Measurements from ENCODE around the gene FSIP1.

Gene FSIP1

DNA sequence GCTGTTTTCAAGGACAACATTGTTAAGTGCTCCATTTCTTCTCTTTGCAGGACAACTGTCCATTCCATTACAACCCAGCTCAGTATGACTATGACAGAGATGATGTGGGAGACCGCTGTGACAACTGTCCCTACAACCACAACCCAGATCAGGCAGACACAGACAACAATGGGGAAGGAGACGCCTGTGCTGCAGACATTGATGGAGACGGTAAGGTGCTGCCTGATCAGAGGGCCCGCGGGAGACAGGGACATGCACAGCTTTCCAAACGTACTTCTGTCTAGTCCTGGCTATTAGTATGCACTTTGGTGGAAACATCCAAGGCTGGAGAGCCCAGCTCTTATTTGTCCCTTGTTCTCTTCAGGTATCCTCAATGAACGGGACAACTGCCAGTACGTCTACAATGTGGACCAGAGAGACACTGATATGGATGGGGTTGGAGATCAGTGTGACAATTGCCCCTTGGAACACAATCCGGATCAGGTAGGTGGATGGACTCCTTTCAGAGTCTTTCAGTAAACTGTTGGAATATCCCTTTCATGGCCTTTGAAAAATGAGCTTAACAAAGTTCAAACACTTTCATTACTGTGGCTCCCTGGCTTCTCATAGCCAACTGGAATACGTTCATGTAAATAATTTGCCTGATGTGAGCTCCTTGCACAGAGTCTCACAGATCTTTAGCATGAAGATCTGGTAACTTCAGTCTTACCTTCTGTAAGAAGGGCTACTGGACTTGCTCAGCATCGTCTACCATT, 191.3 kb downstream of the FSIP1 start:
- TF ChIP-seq, protein P1, sequence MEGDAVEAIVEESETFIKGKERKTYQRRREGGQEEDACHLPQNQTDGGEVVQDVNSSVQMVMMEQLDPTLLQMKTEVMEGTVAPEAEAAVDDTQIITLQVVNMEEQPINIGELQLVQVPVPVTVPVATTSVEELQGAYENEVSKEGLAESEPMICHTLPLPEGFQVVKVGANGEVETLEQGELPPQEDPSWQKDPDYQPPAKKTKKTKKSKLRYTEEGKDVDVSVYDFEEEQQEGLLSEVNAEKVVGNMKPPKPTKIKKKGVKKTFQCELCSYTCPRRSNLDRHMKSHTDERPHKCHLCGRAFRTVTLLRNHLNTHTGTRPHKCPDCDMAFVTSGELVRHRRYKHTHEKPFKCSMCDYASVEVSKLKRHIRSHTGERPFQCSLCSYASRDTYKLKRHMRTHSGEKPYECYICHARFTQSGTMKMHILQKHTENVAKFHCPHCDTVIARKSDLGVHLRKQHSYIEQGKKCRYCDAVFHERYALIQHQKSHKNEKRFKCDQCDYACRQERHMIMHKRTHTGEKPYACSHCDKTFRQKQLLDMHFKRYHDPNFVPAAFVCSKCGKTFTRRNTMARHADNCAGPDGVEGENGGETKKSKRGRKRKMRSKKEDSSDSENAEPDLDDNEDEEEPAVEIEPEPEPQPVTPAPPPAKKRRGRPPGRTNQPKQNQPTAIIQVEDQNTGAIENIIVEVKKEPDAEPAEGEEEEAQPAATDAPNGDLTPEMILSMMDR (conservative IDR thresholded peaks at IDR 0.05; ENCODE audit: low read depth, low read length), result no peak
- DNase-seq (ENCODE audit: low read depth), result no peak

DNA sequence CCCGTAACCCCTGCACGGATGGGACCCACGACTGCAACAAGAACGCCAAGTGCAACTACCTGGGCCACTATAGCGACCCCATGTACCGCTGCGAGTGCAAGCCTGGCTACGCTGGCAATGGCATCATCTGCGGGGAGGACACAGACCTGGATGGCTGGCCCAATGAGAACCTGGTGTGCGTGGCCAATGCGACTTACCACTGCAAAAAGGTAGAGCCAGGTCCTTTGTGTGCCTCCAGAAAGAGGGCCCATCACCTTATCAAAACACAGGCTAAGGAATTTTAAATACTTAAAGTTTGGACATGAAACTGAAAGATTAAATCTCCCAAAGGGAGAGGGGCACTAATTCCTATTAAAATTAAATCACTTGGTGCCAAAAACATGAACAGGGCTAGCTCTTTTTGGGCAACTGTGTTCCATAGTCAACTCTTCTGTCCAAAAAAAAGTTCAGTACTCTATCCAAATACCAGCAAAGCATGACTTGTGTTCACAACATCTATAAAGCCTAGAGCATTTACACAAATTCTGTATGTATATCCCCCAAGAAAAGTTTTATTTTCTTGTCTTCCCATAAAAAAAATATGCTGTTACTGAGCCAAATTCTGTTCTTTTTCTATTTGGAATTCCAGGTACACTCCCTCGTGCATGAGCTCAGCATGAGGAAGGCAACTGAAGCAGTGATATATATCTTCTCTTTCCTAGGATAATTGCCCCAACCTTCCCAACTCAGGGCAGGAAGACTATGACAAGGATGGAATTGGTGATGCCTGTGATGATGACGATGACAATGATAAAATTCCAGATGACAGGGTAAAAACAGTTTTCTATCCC, 192.6 kb downstream of the FSIP1 start:
- no peak for DNase-seq (ENCODE audit: low read depth)
- no peak overlapping the region for H3K4me3 ChIP-seq (ENCODE audit: low read depth, low read length)
- TF ChIP-seq, protein P1 (conservative IDR thresholded peaks at IDR 0.05; ENCODE audit: low read depth, low read length), result no peak

More for the DNA sequence above, 191.3 kb downstream of the FSIP1 start:
- H3K4me3 ChIP-seq (ENCODE audit: low read depth, low read length), result no peak overlapping the region

DNA sequence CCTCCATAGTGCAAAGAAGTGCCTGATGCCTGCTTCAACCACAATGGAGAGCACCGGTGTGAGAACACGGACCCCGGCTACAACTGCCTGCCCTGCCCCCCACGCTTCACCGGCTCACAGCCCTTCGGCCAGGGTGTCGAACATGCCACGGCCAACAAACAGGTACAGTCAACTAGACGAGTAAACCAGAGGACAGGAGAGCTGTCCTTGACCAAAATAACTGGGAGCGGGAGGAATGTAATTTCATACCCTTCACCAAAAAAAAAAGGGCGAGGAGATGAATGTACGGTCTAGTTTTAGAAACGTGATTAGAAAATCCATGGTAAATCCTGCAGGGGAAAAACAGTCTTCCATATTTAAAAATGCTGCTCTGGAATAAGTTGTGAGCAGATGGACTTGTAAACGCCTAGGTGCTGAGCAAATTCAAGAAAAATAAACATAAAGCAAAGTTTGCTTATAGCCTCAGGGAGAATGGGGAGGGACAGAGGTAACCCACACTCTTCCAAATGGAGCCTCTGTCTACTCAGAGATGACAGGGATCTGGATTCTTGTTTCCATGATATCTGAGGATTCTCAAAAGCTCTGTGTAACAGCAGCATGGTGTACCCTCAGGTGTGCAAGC, 193.3 kb downstream of the FSIP1 start:
- TF ChIP-seq, protein P1 (conservative IDR thresholded peaks at IDR 0.05; ENCODE audit: low read depth, low read length), result no peak
- no peak for DNase-seq (ENCODE audit: low read depth)
- H3K4me3 ChIP-seq (ENCODE audit: low read depth, low read length), result no peak overlapping the region

DNA sequence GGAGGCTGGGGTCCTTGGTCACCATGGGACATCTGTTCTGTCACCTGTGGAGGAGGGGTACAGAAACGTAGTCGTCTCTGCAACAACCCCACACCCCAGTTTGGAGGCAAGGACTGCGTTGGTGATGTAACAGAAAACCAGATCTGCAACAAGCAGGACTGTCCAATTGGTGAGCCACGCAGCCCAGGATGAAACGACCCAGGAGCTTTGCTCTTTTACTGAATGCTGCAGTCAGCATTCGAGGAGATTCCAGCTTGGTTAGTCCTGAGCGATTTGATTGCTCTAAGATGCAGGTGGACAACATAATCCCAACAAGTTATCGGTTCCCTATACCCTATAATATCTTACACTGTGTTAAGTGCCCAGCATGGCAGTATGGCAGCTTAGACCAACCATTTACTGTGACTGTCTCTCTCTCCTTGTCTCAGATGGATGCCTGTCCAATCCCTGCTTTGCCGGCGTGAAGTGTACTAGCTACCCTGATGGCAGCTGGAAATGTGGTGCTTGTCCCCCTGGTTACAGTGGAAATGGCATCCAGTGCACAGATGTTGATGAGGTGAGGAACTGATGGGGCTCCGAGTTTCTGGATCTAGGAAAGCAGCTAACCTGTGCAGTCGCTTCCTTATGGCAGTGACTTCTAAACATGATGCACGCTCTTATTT, 194.0 kb downstream of the FSIP1 start:
- no peak overlapping the region for H3K4me3 ChIP-seq (ENCODE audit: low read depth, low read length)
- no peak for DNase-seq (ENCODE audit: low read depth)

DNA sequence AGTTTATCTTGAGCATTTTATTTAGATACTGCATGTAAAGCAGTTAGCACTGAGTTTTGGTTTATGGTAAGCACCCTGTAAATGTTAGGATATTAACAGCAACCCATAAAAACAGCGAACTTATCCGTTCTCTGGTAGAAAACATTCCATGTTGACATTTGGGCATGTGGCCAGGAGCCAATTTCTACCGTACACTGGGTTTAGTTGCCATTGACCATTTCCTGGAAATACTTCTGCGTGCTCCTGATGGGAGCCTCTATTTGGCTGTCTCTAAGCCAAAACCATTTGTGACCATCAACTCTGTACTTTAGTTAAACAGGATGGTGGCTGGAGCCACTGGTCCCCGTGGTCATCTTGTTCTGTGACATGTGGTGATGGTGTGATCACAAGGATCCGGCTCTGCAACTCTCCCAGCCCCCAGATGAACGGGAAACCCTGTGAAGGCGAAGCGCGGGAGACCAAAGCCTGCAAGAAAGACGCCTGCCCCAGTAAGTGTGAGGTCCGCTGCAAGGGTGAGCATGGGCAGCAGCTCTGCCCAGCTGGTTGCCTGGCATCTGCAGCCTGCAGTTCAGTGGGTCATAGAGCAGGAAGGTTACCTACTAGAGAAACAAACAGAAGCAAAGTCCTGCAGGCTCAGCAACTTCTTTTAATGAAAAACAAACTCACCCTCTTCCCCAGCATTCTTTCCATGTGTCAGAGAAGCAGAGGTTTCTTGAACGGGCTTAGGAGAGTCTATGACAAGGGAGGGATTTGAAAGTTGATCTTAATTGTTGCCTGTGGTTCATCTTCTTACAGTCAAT, 194.7 kb downstream of the FSIP1 start:
- TF ChIP-seq, protein P1 (conservative IDR thresholded peaks at IDR 0.05; ENCODE audit: low read depth, low read length), result no peak
- peak; percentile 40 for DNase-seq (ENCODE audit: low read depth)
- H3K4me3 ChIP-seq (ENCODE audit: low read depth, low read length), result no peak overlapping the region

More for the DNA sequence above, 194.0 kb downstream of the FSIP1 start:
- TF ChIP-seq, protein P1 (conservative IDR thresholded peaks at IDR 0.05; ENCODE audit: low read depth, low read length), result no peak
